ENCODE data around the gene ARID1B. TPM values are rescaled to one million over a fixed set of nuclear protein-coding genes. Genes with fewer than 3 reads are reported as not detected.

ARID1B gene
- total and polyA plus RNA-seq, 9 of the 15 experiments (the other 6 are each of a cell fraction or from before 2014, with no cell fraction given): 12.5 to 50.5 (median 25.8) TPM

DNA sequence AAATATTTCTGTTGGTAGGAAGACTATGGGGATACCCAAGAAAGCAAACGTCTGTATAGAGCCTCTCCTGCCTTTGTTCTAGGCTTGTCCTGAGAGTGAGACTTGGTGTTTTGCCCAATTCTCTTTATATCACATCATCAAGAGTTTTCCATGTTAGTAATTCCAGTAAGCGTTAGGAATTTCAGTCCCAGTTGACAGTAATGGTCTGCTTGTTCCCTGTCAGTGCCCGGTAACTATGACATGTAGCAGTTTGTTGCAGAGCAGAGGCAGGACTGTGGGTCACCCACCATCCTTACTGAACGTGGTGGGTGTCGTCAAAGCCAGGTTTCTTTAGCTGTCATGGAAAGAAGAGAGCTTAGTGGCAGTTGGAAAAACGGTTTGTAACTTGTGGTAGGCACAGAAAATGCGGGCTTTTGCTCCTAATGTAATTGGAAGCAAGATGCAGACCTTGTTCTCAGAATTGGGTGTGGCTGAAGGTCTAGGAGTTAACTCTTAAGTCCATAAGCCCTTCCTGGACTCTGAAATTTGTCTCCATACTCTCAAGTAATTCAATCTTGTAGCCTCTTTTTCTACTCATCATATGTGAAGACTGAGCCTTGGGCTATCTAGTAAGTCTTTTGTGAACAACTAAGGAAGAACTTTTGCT is 357.3 kb downstream of the ARID1B start:
- no peaks in the 10 kb centered on the region for H3K79me2 ChIP-seq (ENCODE audit: control insufficient read depth, insufficient read depth, low read length)
- CTCF ChIA-PET (ENCODE audit: low intra/inter-chr PET ratio): no interaction called here
- H3K27me3 ChIP-seq (ENCODE audit: control insufficient read depth in 2 of 2, insufficient read depth in 2 of 2, low read length in 2 of 2): no peaks in the 10 kb centered on the region
- no TSS peak for BruUV-seq (replicated peaks)
- intact Hi-C loops (cut with micrococcal nuclease) (no loop called here), in situ Hi-C loops (cut with MboI) (no loop called here)
- POLR2A ChIA-PET: no interaction called here
- DNase-seq (ENCODE audit: extremely low read depth in 1 of 4, low spot score in 3 of 4): peak in 1 of 4 experiments; percentile 30
- H3K9me1 ChIP-seq (ENCODE audit: control insufficient read depth, insufficient read depth, low read length): no peaks in the 10 kb centered on the region
- H4K20me1 ChIP-seq (replicated peaks; ENCODE audit: control insufficient read depth, insufficient read depth, low read length): no peaks in the 10 kb centered on the region
- no peak for FAIRE-seq
- peaks cover 34% of the 10 kb centered on the region for H3K36me3 ChIP-seq (ENCODE audit: control insufficient read depth, insufficient read depth, low read length)
- no peak overlapping the region; a peak in 1 of 4 replicates for H3K9ac ChIP-seq (ENCODE audit: insufficient read depth in 1 of 2, low read depth in 2 of 2, low read length in 2 of 2)
- H3K27ac ChIP-seq (ENCODE audit: extremely low read depth, low read depth, low read length): no peak overlapping the region
- no peak overlapping the region for H3K4me3 ChIP-seq
- no peaks in the 10 kb centered on the region for H3K9me3 ChIP-seq (replicated peaks; ENCODE audit: control insufficient read depth, insufficient read depth, low read depth, low read length)
- WGBS (ENCODE audit: insufficient coverage, low coverage, missing lambda C conversion rate): 31% methylated on average over 7 of the region's 7 CpGs
- no peak overlapping the region for H3K4me2 ChIP-seq (ENCODE audit: insufficient read depth, low read length)
- TF ChIP-seq IRF2 (CRISPR knock-in tag; IDR thresholded peaks at IDR 0.05): no peak
- TF ChIP-seq SMAD4 (CRISPR knock-in tag; conservative IDR thresholded peaks at IDR 0.05): 0 out of 2 replicates have a peak, but pooled peaks have one; percentile 7
- TF ChIP-seq, protein P1, sequence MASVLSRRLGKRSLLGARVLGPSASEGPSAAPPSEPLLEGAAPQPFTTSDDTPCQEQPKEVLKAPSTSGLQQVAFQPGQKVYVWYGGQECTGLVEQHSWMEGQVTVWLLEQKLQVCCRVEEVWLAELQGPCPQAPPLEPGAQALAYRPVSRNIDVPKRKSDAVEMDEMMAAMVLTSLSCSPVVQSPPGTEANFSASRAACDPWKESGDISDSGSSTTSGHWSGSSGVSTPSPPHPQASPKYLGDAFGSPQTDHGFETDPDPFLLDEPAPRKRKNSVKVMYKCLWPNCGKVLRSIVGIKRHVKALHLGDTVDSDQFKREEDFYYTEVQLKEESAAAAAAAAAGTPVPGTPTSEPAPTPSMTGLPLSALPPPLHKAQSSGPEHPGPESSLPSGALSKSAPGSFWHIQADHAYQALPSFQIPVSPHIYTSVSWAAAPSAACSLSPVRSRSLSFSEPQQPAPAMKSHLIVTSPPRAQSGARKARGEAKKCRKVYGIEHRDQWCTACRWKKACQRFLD (CRISPR knock-in tag; IDR thresholded peaks at IDR 0.05): no peak
- no peak for TF ChIP-seq KLF10 (CRISPR knock-in tag; IDR thresholded peaks at IDR 0.05)
- no peak for TF ChIP-seq KLF13 (tag; IDR thresholded peaks at IDR 0.05; ENCODE audit: borderline replicate concordance, low read depth)
- ATAC-seq: peak; percentile 53
- H3K4me1 ChIP-seq (replicated peaks in 1 of 2; ENCODE audit: control insufficient read depth in 2 of 2, insufficient read depth in 2 of 2, low read length in 2 of 2): peaks cover 0 to 3% of the 10 kb centered on the region in 2 experiments; a peak in 3 of 5 replicates
- H2AFZ ChIP-seq (ENCODE audit: low read depth, low read length): no peak overlapping the region
